ENCODE measurements around the gene EBNA1BP2. TPM values are rescaled to one million over a fixed set of nuclear protein-coding genes. Genes with fewer than 3 reads are reported as not detected.
"Not testable (repeated sequence)": the region's sequence is repeated elsewhere in the genome, so short reads cannot be mapped to it uniquely, and the experiment has no call there.

The EBNA1BP2 gene
- total and polyA plus RNA-seq, 4 donors, result 25.6 to 90.6 (median 41.6) TPM

GRCh38 chr1:43128816-43129215 is 43.3 kb downstream of the EBNA1BP2 start (continued):
- no peak for TF ChIP-seq ZBTB33 (IDR thresholded peaks at IDR 0.05)
- TF ChIP-seq TAF1 (conservative IDR thresholded peaks at IDR 0.05), result no peak
- TF ChIP-seq JUND (IDR thresholded peaks at IDR 0.05), result no peak

- no peak for DNase-seq (ENCODE audit: low spot score)
- WGBS, result 91% methylated on average over 1 of the region's 1 CpG
- H3K36me3 ChIP-seq (ENCODE audit: control insufficient read depth in 4 of 4, insufficient read depth in 3 of 4, low read depth in 1 of 4, low read length in 3 of 4), result no peaks in the 10 kb centered on the region
These were observed 49.1 kb downstream of the EBNA1BP2 start for GRCh38 chr1:43123031-43123430.

GRCh38 chr1:43121256-43121900 is 50.7 kb downstream of the EBNA1BP2 start:
- H3K4me3 ChIP-seq (ENCODE audit: low read depth in 1 of 3, low read length in 3 of 3), result no peak overlapping the region
- no peaks in the 10 kb centered on the region for H3K4me1 ChIP-seq (ENCODE audit: control insufficient read depth in 4 of 4, insufficient read depth in 4 of 4, low read length in 3 of 4)
- no peaks in the 10 kb centered on the region for H3K9me3 ChIP-seq (ENCODE audit: control insufficient read depth in 4 of 4, low read length in 3 of 4)
- no peak for DNase-seq (ENCODE audit: low spot score)
- H3K9ac ChIP-seq (ENCODE audit: low read depth in 1 of 2, low read length in 2 of 2), result no peak overlapping the region
- 84% methylated on average over 8 of the region's 8 CpGs for WGBS
- no peaks in the 10 kb centered on the region for H3K36me3 ChIP-seq (ENCODE audit: control insufficient read depth in 4 of 4, insufficient read depth in 3 of 4, low read depth in 1 of 4, low read length in 3 of 4)
- H3K27me3 ChIP-seq (ENCODE audit: control insufficient read depth in 4 of 4, insufficient read depth in 4 of 4, low read length in 3 of 4), result peaks cover 0 to 2% (median 0%) of the 10 kb centered on the region in 4 donors
- no peak for TF ChIP-seq FOXA2 (IDR thresholded peaks at IDR 0.05)
- TF ChIP-seq YY1 (IDR thresholded peaks at IDR 0.05), result no peak
- no peak for TF ChIP-seq MAX (IDR thresholded peaks at IDR 0.05)
- no peak for TF ChIP-seq ZBTB33 (IDR thresholded peaks at IDR 0.05)
- TF ChIP-seq ATF3 (IDR thresholded peaks at IDR 0.05), result no peak
- TF ChIP-seq TAF1 (conservative IDR thresholded peaks at IDR 0.05), result no peak
- no peak for TF ChIP-seq REST (IDR thresholded peaks at IDR 0.05)
- TF ChIP-seq RXRA (IDR thresholded peaks at IDR 0.05), result no peak
- no peak for TF ChIP-seq HNF4G (IDR thresholded peaks at IDR 0.05)
- H3K27ac ChIP-seq (ENCODE audit: low read depth in 1 of 2, low read length in 2 of 2), result no peak overlapping the region

More at GRCh38 chr1:43123031-43123430, 49.1 kb downstream of the EBNA1BP2 start:
- H3K9me3 ChIP-seq (ENCODE audit: control insufficient read depth in 4 of 4, low read length in 3 of 4), result no peaks in the 10 kb centered on the region
- no peak overlapping the region for H3K9ac ChIP-seq (ENCODE audit: low read depth in 1 of 2, low read length in 2 of 2)
- no peak overlapping the region for H3K4me3 ChIP-seq (ENCODE audit: low read depth in 1 of 3, low read length in 3 of 3)
- TF ChIP-seq SP1 (IDR thresholded peaks at IDR 0.05) (no peak), HNF4A (conservative IDR thresholded peaks at IDR 0.05) (no peak)
- no peaks in the 10 kb centered on the region for H3K4me1 ChIP-seq (ENCODE audit: control insufficient read depth in 4 of 4, insufficient read depth in 4 of 4, low read length in 3 of 4)
- peaks cover 0 to 2% (median 0%) of the 10 kb centered on the region in 4 donors for H3K27me3 ChIP-seq (ENCODE audit: control insufficient read depth in 4 of 4, insufficient read depth in 4 of 4, low read length in 3 of 4)
- H3K27ac ChIP-seq (ENCODE audit: low read depth in 1 of 2, low read length in 2 of 2), result no peak overlapping the region

GRCh38 chr1:43119928-43120586 is 52.0 kb downstream of the EBNA1BP2 start:
- not testable (repeated sequence) for H3K4me3 ChIP-seq (ENCODE audit: low read depth in 1 of 3, low read length in 3 of 3); H3K9ac ChIP-seq (ENCODE audit: low read depth in 1 of 2, low read length in 2 of 2); H3K9me3 ChIP-seq (ENCODE audit: control insufficient read depth in 4 of 4, low read length in 3 of 4); DNase-seq (ENCODE audit: low spot score); H3K36me3 ChIP-seq (ENCODE audit: control insufficient read depth in 4 of 4, insufficient read depth in 3 of 4, low read depth in 1 of 4, low read length in 3 of 4); H3K4me1 ChIP-seq (ENCODE audit: control insufficient read depth in 4 of 4, insufficient read depth in 4 of 4, low read length in 3 of 4); H3K27me3 ChIP-seq (ENCODE audit: control insufficient read depth in 4 of 4, insufficient read depth in 4 of 4, low read length in 3 of 4); H3K27ac ChIP-seq (ENCODE audit: low read depth in 1 of 2, low read length in 2 of 2)
- 65% methylated on average over 35 of the region's 35 CpGs for WGBS

All from liver (tissue), 9 donors.